ENCODE results near the gene FER.
"Not testable (repeated sequence)": the region's sequence is repeated elsewhere in the genome, so short reads cannot be mapped to it uniquely, and the experiment has no call there.

FER gene

GRCh38 chr5:108747774-108748400 lies at the start of gene FER:
FER (plus strand) TSS chr5:108747897; CDS start chr5:108798183, 50,286 bp downstream.
- no peak for DNase-seq

GRCh38 chr5:108700388-108700787 lies 47.3 kb upstream of the FER start:
- DNase-seq: not testable (repeated sequence)

DNA sequence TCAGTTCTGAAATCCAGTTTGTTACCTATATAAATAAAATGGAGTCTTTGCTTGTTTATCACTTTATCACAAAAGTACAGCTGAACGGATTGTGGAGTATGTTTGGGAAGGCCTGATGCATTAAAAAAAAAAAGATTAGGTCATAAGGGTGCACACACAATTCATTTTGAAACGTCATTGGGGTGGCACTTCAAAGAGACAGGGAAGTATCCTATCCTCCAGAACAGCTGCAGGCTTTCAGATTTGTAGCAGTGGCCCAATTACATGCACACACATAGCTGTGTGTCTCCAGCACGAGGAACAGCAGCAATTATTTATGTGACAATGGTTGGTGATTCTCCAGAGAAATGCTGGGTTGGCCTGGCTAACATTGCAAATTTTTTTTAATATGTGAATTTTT lies 46.8 kb upstream of the FER start:
- DNase-seq: no peak

DNA sequence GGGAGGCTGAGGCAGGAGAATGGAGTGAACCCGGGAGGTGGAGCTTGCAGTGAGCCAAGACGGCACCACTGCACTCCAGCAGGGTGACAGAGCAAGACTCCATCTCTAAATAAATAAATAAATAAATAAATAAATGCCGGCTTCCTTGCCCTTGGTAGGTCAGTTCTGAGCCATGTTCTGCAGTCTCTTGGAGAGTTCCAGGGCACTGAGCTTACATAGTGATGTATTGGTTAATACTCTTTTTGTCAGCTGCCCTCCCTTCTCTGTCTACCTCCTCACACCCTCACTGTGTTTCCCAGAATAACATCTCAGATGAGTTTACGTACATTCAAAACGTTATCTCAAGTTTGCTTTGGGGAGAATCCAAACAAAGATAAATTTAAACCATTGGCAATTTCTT lies 45.2 kb upstream of the FER start:
- no peak for DNase-seq

DNA sequence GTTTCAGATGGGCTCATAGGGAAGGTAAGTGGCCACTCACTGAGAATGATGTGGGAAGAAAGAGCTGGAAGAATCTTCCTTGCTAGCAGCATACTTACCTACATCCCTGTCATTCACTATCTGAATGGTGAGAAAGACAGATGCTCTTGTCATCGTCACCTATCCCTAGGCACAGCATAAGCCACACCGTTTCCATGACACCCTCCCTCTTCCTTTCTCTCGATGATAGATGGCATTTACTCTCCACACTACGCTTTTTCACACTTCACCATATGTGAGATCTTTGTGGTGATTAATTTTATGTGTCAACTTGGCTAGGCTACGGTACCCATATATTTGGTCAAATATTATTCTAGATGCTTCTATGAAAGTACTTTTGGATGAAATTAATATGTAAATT lies 44.4 kb upstream of the FER start:
- DNase-seq: no peak

GRCh38 chr5:108707141-108707540 lies 40.6 kb upstream of the FER start:
- DNase-seq: no peak

DNA sequence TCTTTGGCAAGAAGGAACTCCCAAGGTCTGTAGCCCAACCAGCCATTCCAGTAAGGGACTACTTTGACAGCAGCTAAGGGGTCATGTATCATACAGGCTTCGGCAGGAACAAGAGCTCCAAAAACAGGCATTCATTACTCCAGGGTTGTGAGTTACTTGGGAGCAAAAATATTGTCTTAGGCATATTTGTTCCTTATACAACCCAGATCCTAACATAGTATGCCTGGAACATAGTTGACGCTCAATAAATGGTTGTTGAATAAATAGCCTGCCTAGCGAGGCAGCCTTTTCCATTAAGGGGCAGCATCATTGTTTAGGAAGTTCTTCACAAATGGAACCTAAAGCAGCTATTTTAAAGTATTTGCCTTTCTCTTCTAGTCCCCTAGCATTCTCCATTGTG lies 35.8 kb upstream of the FER start:
- no peak for DNase-seq

DNA sequence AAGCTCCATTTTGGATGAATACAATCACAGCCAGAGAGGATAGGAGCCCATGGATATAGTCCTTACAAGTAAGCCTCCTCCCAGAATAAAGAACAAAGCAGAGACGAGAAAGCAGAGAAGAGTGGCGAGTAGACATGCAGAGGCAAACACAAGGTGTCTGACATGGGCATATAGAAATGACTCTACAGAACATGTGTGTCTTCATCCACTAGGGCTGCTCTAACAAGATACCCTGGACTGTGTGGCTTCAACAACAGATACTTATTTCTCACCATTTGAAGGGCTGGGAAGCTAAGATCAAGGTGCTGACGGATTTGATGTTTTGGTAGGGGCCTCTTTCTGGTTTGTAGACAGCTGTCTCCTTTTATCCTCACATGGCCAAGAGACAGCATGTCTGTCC lies 32.3 kb upstream of the FER start:
- DNase-seq: no peak

DNA sequence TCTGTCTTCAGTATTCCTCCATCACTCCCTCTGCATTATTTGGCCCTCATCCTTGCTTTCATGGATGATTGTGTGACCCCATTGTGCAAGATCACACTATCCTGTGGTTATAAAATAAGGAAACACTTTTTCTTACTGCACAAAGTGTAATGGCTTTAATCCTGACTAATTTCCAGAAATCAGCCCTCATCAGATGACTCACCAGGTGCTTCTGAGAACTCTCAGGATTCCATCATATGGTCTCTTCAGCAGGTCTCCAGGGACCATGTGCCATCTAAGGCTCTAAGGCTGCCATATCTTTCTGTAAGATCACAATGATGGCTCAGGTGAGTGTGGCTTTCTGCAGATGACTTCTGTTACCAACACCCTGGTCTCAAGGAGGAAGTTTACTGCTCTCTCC lies 27.3 kb upstream of the FER start:
- no peak for DNase-seq

GRCh38 chr5:108726446-108727235 lies 21.1 kb upstream of the FER start:
- peak in 1 of 2 donors; percentile 67 for DNase-seq

GRCh38 chr5:108727236-108727650 lies 20.5 kb upstream of the FER start:
- peak in 1 of 2 donors; percentile 23 for DNase-seq

DNA sequence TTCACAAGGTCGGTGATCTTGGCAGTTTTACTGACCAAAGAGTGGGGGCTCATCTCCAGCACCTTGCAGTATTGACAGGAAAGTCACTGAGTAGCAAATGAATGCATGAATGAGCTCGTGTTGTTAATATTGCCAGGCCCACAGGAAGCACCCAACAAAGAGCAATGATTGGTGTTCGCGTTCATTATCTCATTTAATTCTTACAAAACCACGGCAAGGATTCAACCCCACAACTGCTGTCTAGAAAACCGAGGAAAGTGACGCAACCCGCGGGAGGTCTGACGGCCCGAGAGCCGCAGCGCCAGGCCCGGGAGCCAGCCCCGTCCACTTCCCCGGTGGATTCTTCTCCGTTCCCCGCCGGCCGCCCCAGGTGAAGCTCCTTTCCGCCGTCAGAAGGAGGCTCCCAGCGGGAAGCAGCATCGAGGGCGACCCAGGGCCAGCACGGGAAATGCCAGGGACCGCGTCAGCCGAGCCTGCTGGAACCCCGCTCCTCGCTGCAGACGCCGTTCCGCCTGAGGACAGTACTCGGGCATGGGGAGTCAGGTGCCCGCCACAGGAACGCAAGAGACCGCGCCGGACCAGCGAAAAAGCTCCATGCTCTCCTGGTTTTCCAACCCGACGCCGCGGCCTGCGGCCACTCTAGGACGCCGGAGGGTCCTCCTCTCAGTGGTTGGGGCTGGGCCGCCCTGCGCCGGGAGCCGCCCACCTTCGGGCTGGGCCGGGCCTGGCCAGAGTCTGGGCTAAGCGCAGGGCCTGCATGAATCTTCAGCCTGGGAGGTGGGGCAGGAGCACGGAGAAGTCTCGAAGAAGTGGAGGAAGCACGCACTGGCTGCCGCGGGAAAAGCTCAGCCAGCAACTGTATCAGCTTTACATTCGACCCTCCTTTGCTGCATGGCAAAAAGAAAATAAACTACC lies 19.8 kb upstream of the FER start:
- DNase-seq: peak; percentile 78 to 85

GRCh38 chr5:108728566-108729241 lies 19.0 kb upstream of the FER start:
- no peak for DNase-seq

DNA sequence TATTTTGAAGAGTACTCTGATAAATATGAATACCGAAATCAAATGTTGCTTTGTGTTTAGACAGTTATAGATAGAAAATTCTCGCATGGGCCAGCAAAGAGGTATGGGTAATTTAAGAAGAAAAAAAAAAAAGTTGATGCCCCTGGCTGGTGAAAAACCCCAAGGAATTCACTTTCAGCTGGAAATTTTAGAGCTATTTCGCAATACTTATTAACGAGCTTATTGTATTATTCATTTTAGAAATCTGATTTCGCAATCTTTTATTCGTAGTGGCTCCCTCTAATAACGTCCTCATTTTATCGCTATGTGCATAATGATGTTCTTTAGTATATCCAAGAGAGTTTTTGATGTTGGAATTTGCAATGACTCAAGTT lies 18.5 kb upstream of the FER start:
- no peak for DNase-seq

GRCh38 chr5:108730617-108731340 lies 16.9 kb upstream of the FER start:
- DNase-seq: no peak

DNA sequence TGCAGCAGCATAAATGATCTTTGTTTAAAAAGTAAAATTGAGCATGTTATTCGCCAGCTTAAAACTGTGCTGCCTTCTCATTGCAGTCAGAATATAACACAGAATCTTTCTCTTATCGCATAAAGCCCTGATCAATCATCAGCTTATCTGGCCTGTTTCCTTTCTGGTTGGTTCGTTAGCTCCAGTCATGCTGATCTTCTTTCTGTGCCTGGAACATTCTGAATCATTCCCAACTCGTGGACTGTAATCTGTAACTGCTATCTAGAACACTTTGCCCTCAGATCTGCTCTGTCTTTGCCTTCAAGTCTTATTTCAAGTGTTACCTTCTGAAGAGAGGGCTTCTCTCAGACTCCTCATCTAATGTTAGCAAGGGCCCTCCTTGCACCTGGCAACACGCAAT lies 11.9 kb upstream of the FER start:
- DNase-seq: no peak

GRCh38 chr5:108736855-108737254 lies 10.8 kb upstream of the FER start:
- no peak for DNase-seq

DNA sequence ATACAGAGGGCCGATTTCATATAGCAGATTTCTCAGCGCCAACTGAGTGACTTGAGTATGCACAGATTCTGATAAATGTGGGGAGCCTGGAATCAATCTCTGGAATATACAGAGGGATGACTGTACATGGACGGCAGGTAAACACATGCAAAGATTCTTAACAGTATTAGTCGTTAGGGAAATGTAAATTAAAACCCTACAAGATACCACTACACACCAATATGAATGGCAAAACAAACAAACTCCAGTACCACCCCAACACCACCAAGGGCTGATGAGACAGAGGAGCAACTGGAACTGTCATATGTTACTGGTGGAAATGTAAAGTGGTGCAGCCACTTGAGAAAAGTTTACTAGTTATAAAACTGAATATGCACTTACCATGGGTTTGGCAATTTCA lies 8.3 kb upstream of the FER start:
- no peak for DNase-seq

- DNase-seq: no peak
Observed at GRCh38 chr5:108739906-108740305, 7.8 kb upstream of the FER start.

GRCh38 chr5:108743319-108743718 lies 4.4 kb upstream of the FER start:
- DNase-seq: no peak

- no peak for DNase-seq
Observed at GRCh38 chr5:108743846-108744245, 3.9 kb upstream of the FER start.

- no peak for DNase-seq
Observed at GRCh38 chr5:108747111-108747773, 455 bp upstream of the FER start.
